NCI-H446 treated with DMSO at 0.1 percent for 48 hours (cell line): ENCODE data around the gene SLC40A1.

ENCODE experiments used
- DNase-seq: peaks from one replicate; lab custom pipeline; 2025; lab: John Stamatoyannopoulos, UW

Gene SLC40A1

DNA sequence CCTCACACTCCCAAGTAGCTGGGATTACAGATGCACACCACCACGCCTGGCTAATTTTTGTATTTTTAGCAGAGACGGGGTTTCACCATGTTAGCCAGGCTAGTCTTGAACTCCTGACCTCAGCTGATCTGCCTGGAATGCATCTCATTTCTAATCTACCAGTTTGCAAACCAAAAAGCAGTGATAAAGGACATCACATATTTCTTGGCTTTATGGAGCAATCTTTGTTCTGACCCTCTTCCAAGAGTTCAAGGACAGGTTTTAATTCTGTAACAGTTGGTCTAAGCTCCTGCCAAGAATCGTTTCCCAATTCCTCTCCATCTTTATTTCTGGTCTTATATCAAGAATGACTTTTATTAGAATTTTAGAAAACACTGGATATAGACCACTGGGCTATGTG, 67.7 kb downstream of the SLC40A1 start:
- DNase-seq: no peak

DNA sequence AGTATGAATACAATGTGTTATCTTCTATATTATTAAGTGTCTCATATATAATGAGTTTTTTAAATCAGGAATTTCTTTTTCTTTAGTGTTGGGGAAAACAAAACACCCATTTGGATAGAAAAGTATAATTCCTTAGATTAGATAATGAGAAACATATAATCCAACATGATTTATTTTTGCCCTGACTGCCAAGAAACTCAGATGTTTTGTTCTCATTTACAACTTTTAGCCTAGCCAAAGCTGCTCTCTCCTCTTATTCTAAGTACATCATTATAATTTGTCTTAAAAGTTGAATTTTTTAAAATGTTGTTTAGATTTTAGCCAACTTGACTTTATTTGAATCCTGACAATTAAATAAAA, 68.6 kb downstream of the SLC40A1 start:
- DNase-seq: no peak

DNA sequence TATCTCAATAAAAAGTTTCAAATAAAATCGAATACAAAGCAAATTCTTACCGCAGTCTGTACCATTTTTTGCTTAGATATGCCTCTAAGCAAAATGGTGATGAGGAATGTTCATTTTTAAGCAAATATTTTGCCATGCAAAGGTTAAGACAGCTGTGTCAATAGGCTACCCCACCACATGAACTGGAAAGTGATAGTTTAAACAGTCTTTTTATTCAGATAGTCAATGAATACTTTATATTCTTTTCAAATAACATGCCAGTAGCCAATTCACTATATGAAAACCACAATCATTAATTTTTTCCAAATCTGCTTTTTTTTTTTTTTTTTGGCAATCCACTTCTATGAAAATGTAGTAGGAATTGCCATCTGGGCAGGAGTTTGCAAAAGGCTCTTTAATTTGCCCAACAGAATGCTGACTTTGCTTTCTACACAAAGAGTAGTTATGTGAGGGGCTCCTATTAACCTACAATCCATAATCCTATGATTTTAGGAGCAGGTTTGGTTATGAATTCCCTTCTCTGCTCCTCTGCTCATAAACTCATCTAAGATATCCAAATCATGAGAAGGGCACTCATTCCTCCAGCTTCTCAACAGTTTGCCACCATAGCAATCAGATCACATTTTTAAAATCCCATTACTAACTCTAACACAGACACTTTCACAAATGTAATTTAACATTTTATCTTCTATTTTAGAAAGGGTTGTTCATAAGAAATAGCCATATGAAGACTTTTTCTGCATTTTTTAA, 69.2 kb downstream of the SLC40A1 start:
- DNase-seq: no peak
